Measurements from ENCODE around the gene MARCHF11.

DNA sequence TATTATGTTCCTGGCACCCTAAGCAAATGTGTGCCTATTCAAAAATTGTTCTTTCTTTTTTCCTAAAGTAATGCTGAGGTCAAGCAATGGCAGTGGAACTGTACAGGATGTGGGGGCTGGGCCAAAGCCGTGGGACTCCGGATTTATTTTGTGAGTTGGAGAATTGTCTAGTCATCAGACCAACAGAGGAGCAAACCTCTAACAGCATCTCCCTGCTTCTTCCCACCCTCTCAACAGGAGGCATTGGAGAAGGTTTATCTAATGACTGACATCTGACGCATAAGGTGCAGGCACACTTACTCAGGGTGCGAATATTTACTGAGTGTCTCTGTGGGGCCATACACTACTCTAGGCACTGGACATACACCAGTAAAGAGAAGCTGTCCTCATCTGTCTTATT lies 38.6 kb downstream of the MARCHF11 start:
- no peak for TF ChIP-seq EZH2 (IDR thresholded peaks at IDR 0.05; ENCODE audit: borderline replicate concordance, low read depth, low read length, severe bottlenecking)
- TF ChIP-seq CTCF (IDR thresholded peaks at IDR 0.05; ENCODE audit: borderline replicate concordance, extremely low read depth, low read length, poor library complexity, severe bottlenecking) = no peak
